Measurements from ENCODE around the gene THEM5. TPM values are rescaled to one million over a fixed set of nuclear protein-coding genes. Genes with fewer than 3 reads are reported as not detected.
"Not testable (repeated sequence)": the region's sequence is repeated elsewhere in the genome, so short reads cannot be mapped to it uniquely, and the experiment has no call there.

The THEM5 gene, protein sequence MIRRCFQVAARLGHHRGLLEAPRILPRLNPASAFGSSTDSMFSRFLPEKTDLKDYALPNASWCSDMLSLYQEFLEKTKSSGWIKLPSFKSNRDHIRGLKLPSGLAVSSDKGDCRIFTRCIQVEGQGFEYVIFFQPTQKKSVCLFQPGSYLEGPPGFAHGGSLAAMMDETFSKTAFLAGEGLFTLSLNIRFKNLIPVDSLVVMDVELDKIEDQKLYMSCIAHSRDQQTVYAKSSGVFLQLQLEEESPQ
- not detected for total RNA-seq (2021; ENCODE audit: unreplicated experiment)
- 0.07 TPM in 1 of 2 replicates, not detected in the other for polyA plus RNA-seq (2012)
- not detected for Bru-seq, nascent RNA
- not detected for BruChase-seq, experiment 1, labeled RNA remaining after a 6-hour chase
- not detected for BruChase-seq, experiment 2, labeled RNA remaining after a 2-hour chase
- long read RNA-seq, result 0 reads

DNA sequence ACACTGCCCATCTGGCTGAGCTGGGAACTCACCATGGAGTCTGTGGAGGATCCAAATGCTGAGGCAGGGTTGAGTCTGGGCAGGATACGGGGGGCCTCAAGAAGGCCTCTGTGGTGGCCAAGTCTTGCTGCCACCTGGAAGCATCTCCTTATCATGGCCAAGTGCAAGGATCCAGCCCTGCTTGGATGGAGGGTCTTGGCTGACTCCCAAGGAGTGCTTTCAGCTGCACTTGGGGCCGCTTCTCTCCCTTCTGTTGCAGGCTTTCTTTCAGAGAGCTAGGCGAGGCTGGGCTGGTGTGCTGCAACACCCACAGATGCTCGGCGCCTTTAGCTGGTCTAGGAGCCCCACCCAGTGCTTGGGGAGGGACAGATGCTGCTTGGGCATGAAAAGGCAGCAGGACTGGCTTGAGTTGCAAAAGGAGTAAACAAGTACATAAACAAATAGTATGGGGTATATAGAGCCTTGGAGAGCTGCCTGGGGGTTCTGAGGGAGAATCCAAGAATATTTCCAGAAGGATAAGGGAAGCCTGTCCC lies at the start of gene THEM5:
Gene THEM5, minus strand, starts transcription at position 302 of the 533 bp plus-strand sequence. Its CDS starts 147 bp downstream, at position 155.
- H3K36me3 ChIP-seq (ENCODE audit: control insufficient read depth in 1 of 2, insufficient read depth in 2 of 2, low read length in 2 of 2), result no peaks in the 10 kb centered on the region
- intact Hi-C loops (cut with micrococcal nuclease), result no loop called here
- BruUV-seq (replicated peaks), result no TSS peak
- no peaks in the 10 kb centered on the region for H3K9me2 ChIP-seq (ENCODE audit: insufficient read depth)
- no peak within 1 kb of the TSS for H3K9ac ChIP-seq (ENCODE audit: low read length)
- H3K4me3 ChIP-seq (replicated peaks in 1 of 2; ENCODE audit: low read depth in 1 of 2, low read length in 2 of 2), result no peak within 1 kb of the TSS
- no peak for TF ChIP-seq JUND (IDR thresholded peaks at IDR 0.05)
- CTCF ChIA-PET, result no interaction called here
- DNase-seq (ENCODE audit: low read depth, low spot score) (no peak), ATAC-seq (no peak)
- H3K27ac ChIP-seq (ENCODE audit: low read depth, low read length), result no peak within 1 kb of the TSS
- no peaks in the 10 kb centered on the region for H3K79me2 ChIP-seq (ENCODE audit: insufficient read depth, low read length)
- H2AFZ ChIP-seq (ENCODE audit: low read depth, low read length, poor library complexity, severe bottlenecking), result no peak within 1 kb of the TSS
- H4K20me1 ChIP-seq (ENCODE audit: insufficient read depth), result no peaks in the 10 kb centered on the region
- peaks cover 6% of the 10 kb centered on the region; the same call in 1 of the 2 replicates for H3K27me3 ChIP-seq (ENCODE audit: insufficient read depth, low read length)
- no peaks in the 10 kb centered on the region for H3K9me3 ChIP-seq (ENCODE audit: control insufficient read depth in 1 of 2, insufficient read depth in 1 of 2, low read depth in 1 of 2, low read length in 2 of 2)
- H3K4me1 ChIP-seq (ENCODE audit: control insufficient read depth in 1 of 2, insufficient read depth in 2 of 2, low read length in 2 of 2), result no peaks in the 10 kb centered on the region
- RAD21 ChIA-PET (ENCODE audit: low non-redundant PET in 1 of 2, low total read pairs in 2 of 2, uncharacterized antibody in 2 of 2, unreplicated experiment in 2 of 2), result no interaction called here
- POLR2A ChIA-PET, result no interaction called here
- no peak within 1 kb of the TSS for H3K4me2 ChIP-seq (ENCODE audit: low read length)

DNA sequence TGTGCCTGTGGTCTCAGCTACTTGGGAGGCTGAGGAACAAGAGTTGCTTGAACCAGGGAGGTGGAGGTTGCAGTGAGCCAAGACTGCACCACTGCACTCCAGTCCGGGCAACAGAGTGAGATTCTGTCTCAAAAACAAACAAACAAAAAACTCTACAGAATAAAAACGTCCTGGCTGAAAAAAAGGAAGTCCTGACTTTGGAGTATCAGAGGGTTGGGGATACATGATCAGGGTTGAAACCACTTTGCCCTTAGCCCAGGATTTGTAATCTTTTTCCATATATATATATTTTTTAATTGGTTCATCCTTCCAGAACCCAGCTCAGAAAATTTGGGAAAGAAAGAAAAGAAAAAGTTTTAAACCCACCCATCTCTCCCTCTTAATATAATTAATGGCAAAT lies 49.3 kb upstream of the THEM5 start:
- intact Hi-C loops (cut with micrococcal nuclease), result no loop called here
- BruUV-seq (replicated peaks), result no TSS peak
- POLR2A ChIA-PET, result no interaction called here

DNA sequence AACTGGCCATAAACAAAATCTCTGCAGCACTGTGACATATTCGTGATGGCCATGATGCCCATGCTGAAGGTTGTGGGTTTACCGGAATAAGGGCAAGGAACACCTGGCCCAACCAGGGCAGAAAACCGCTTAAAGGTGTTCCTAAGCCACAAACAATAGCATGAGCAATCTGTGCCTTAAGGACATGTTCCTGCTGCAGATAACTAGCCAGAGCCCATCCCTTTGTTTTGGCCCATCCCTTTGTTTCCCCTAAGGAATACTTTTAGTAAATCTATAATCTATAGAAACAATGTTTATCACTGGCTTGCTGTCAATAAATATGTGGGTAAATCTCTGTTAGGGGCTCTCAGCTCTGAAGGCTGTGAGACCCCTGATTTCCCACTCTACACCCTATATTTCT lies 47.3 kb upstream of the THEM5 start:
- RAD21 ChIA-PET (ENCODE audit: low non-redundant PET in 1 of 2, low total read pairs in 2 of 2, uncharacterized antibody in 2 of 2, unreplicated experiment in 2 of 2); H3K4me3 ChIP-seq (replicated peaks in 1 of 2; ENCODE audit: low read depth in 1 of 2, low read length in 2 of 2); H3K27ac ChIP-seq (ENCODE audit: low read depth, low read length); intact Hi-C loops (cut with micrococcal nuclease); H3K9ac ChIP-seq (ENCODE audit: low read length); BruUV-seq (replicated peaks); H3K9me2 ChIP-seq (ENCODE audit: insufficient read depth); POLR2A ChIA-PET; H4K20me1 ChIP-seq (ENCODE audit: insufficient read depth); H3K4me2 ChIP-seq (ENCODE audit: low read length); DNase-seq (ENCODE audit: low read depth, low spot score); CTCF ChIA-PET; H3K9me3 ChIP-seq (ENCODE audit: control insufficient read depth in 1 of 2, insufficient read depth in 1 of 2, low read depth in 1 of 2, low read length in 2 of 2); ATAC-seq; H3K27me3 ChIP-seq (ENCODE audit: insufficient read depth, low read length); H2AFZ ChIP-seq (ENCODE audit: low read depth, low read length, poor library complexity, severe bottlenecking); H3K36me3 ChIP-seq (ENCODE audit: control insufficient read depth in 1 of 2, insufficient read depth in 2 of 2, low read length in 2 of 2): not testable (repeated sequence)
- peaks cover 3 to 13% of the 10 kb centered on the region in 2 experiments; a peak in 3 of 4 replicates for H3K4me1 ChIP-seq (ENCODE audit: control insufficient read depth in 1 of 2, insufficient read depth in 2 of 2, low read length in 2 of 2)
- peaks cover 49% of the 10 kb centered on the region for H3K79me2 ChIP-seq (ENCODE audit: insufficient read depth, low read length)

More for the DNA sequence above, 49.3 kb upstream of the THEM5 start:
- H3K9ac ChIP-seq (ENCODE audit: low read length), result no peak overlapping the region
- no peak for DNase-seq (ENCODE audit: low read depth, low spot score)
- peaks cover 5 to 12% of the 10 kb centered on the region in 2 experiments for H3K4me1 ChIP-seq (ENCODE audit: control insufficient read depth in 1 of 2, insufficient read depth in 2 of 2, low read length in 2 of 2)
- H3K27ac ChIP-seq (ENCODE audit: low read depth, low read length), result no peak overlapping the region
- no peak for ATAC-seq
- no peaks in the 10 kb centered on the region for H4K20me1 ChIP-seq (ENCODE audit: insufficient read depth)
- no peak for TF ChIP-seq YY1 (IDR thresholded peaks at IDR 0.05; ENCODE audit: extremely low read depth, insufficient replicate concordance, low read depth, low read length)
- TF ChIP-seq FOSL1 (IDR thresholded peaks at IDR 0.05; ENCODE audit: low read depth), result no peak
- no peak for TF ChIP-seq CEBPB (IDR thresholded peaks at IDR 0.05; ENCODE audit: low read depth)
- no peak for TF ChIP-seq EZH2 (IDR thresholded peaks at IDR 0.05)
- TF ChIP-seq, protein P1, sequence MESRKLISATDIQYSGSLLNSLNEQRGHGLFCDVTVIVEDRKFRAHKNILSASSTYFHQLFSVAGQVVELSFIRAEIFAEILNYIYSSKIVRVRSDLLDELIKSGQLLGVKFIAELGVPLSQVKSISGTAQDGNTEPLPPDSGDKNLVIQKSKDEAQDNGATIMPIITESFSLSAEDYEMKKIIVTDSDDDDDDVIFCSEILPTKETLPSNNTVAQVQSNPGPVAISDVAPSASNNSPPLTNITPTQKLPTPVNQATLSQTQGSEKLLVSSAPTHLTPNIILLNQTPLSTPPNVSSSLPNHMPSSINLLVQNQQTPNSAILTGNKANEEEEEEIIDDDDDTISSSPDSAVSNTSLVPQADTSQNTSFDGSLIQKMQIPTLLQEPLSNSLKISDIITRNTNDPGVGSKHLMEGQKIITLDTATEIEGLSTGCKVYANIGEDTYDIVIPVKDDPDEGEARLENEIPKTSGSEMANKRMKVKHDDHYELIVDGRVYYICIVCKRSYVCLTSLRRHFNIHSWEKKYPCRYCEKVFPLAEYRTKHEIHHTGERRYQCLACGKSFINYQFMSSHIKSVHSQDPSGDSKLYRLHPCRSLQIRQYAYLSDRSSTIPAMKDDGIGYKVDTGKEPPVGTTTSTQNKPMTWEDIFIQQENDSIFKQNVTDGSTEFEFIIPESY (IDR thresholded peaks at IDR 0.05; ENCODE audit: extremely low read depth, insufficient replicate concordance, low read length), result no peak
- no peak for TF ChIP-seq EZH2phosphoT487 (IDR thresholded peaks at IDR 0.05; ENCODE audit: borderline replicate concordance)
- TF ChIP-seq, protein P2, sequence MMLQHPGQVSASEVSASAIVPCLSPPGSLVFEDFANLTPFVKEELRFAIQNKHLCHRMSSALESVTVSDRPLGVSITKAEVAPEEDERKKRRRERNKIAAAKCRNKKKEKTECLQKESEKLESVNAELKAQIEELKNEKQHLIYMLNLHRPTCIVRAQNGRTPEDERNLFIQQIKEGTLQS (IDR thresholded peaks at IDR 0.05), result no peak
- TF ChIP-seq SP1 (IDR thresholded peaks at IDR 0.05; ENCODE audit: low read depth), result no peak
- TF ChIP-seq SRF (IDR thresholded peaks at IDR 0.05; ENCODE audit: low read depth), result no peak
- TF ChIP-seq EGR1 (IDR thresholded peaks at IDR 0.05; ENCODE audit: low read depth), result no peak
- no peak for TF ChIP-seq POLR2A (IDR thresholded peaks at IDR 0.05; ENCODE audit: borderline replicate concordance, extremely low read depth, insufficient read depth, insufficient read length)
- ChIA-PET CTCF (no interaction called here), RAD21 (ENCODE audit: low non-redundant PET in 1 of 2, low total read pairs in 2 of 2, uncharacterized antibody in 2 of 2, unreplicated experiment in 2 of 2) (no interaction called here)
- H3K36me3 ChIP-seq (ENCODE audit: control insufficient read depth in 1 of 2, insufficient read depth in 2 of 2, low read length in 2 of 2), result peaks cover 0 to 15% of the 10 kb centered on the region in 2 experiments; a peak in 2 of 4 replicates
- H3K9me2 ChIP-seq (ENCODE audit: insufficient read depth), result no peaks in the 10 kb centered on the region
- no peak overlapping the region for H3K4me3 ChIP-seq (replicated peaks in 1 of 2; ENCODE audit: low read depth in 1 of 2, low read length in 2 of 2)
- no peaks in the 10 kb centered on the region for H3K27me3 ChIP-seq (ENCODE audit: insufficient read depth, low read length)
- H3K9me3 ChIP-seq (ENCODE audit: control insufficient read depth in 1 of 2, insufficient read depth in 1 of 2, low read depth in 1 of 2, low read length in 2 of 2), result peaks cover 7 to 14% of the 10 kb centered on the region in 2 experiments; a peak in 3 of 4 replicates
- peaks cover 55% of the 10 kb centered on the region for H3K79me2 ChIP-seq (ENCODE audit: insufficient read depth, low read length)
- H2AFZ ChIP-seq (ENCODE audit: low read depth, low read length, poor library complexity, severe bottlenecking), result no peak overlapping the region
- H3K4me2 ChIP-seq (ENCODE audit: low read length), result no peak overlapping the region
